Neural cell (in vitro differentiated cells): Measurements from ENCODE around the gene EPS8L2.

Source experiments
- CTCF ChIP-seq: fragments of 450-650 bp; IDR thresholded peaks from 2 replicates; pipeline ENCODE4 v1.5.1; 2014; ENCODE audit warnings: antibody characterized with exemption, mild to moderate bottlenecking, moderate library complexity; ENCODE audit not compliant: poor library complexity, severe bottlenecking
- EP300 ChIP-seq: fragments of 450-650 bp; conservative IDR thresholded peaks from 2 replicates; pipeline ENCODE4 v1.6.1; 2014; ENCODE audit warnings: antibody characterized with exemption, mild to moderate bottlenecking, moderate library complexity; ENCODE audit not compliant: poor library complexity, severe bottlenecking
- EZH2 ChIP-seq: fragments of 200-600, 300-800 bp; shearing (Covaris generic), sonication (generic); IDR thresholded peaks from 2 replicates; pipeline ENCODE4 v1.6.1; 2014; ENCODE audit warnings: antibody characterized with exemption, low read length, borderline replicate concordance, mild to moderate bottlenecking; ENCODE audit not compliant: insufficient read depth, poor library complexity, severe bottlenecking
- MXI1 ChIP-seq: fragments of 450-650 bp; conservative IDR thresholded peaks from 2 replicates; pipeline ENCODE4 v1.6.1; 2014; ENCODE audit warnings: antibody characterized with exemption, mild to moderate bottlenecking; ENCODE audit not compliant: poor library complexity, severe bottlenecking
- POLR2AphosphoS5 ChIP-seq: IDR thresholded peaks from 2 replicates; pipeline ENCODE4 v1.6.1; 2012
- REST ChIP-seq: IDR thresholded peaks from 2 replicates; pipeline ENCODE4 v1.6.1; 2012; ENCODE audit warnings: borderline replicate concordance
- SMC3 ChIP-seq: fragments of 450-650 bp; conservative IDR thresholded peaks from 2 replicates; pipeline ENCODE4 v1.6.1; 2014; ENCODE audit warnings: antibody characterized with exemption, mild to moderate bottlenecking, moderate library complexity; ENCODE audit not compliant: poor library complexity

GRCh38 chr11:737366-737765 lies 31.3 kb downstream of the EPS8L2 start:
- no peak for TF ChIP-seq SMC3
- no peak for TF ChIP-seq CTCF
- TF ChIP-seq POLR2AphosphoS5 = no peak
- TF ChIP-seq EP300 = no peak
- TF ChIP-seq EZH2 = no peak
- no peak for TF ChIP-seq MXI1
- TF ChIP-seq REST = no peak
